K562 treated with DMSO at 1 percent for 12 hours (cell line): ENCODE results near the gene MARK3. TPM values are rescaled to one million over a fixed set of nuclear protein-coding genes. Genes with fewer than 3 reads are reported as not detected.

Experiments
- total RNA-seq: library from RNA; unstranded; fragments of 300-600 nt; gene quantifications from 2 replicates; pipeline ENCODE4 v1.2.3, GENCODE V29; 2022; ENCODE audit not compliant: insufficient read depth

Gene MARK3
- total RNA-seq = 33.2 and 52.1 TPM in 2 replicates

DNA sequence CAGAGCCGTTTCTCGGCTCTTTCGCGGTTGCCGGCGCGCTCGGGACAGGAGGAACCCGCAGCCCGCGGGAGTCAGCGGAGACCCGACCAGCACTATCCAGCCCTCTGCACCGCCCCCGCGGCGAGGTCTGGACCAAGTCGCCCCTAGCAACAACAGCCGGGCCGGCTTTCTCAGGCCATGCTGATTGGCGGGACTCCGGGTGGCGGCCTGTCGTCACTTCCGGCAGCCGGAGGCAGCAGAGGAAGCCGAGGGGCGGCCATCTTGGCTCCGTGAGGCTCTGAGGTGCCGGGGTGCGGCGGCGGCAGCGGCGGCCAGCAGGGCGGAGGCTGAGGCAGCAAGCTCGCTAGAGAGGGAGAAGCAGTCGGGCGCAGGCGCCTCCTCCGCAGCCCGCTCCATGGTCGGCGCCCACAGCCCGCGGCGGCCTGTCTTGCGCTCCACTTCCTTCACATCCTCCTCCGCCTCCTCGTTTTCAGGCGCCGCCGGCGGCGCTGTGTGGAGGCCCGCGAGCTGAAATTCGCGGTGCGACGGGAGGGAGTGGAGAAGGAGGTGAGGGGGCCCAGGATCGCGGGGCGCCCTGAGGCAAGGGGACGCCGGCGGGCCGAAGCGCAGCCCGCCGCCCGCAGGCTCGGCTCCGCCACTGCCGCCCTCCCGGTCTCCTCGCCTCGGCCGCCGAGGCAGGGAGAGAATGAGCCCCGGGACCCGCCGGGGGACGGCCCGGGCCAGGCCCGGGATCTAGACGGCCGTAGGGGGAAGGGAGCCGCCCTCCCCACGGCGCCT is at the start of gene MARK3:
Gene MARK3, plus strand, starts transcription at position 264 of the 777 bp plus-strand sequence. CDS start 615 bp downstream, outside the sequence.

DNA sequence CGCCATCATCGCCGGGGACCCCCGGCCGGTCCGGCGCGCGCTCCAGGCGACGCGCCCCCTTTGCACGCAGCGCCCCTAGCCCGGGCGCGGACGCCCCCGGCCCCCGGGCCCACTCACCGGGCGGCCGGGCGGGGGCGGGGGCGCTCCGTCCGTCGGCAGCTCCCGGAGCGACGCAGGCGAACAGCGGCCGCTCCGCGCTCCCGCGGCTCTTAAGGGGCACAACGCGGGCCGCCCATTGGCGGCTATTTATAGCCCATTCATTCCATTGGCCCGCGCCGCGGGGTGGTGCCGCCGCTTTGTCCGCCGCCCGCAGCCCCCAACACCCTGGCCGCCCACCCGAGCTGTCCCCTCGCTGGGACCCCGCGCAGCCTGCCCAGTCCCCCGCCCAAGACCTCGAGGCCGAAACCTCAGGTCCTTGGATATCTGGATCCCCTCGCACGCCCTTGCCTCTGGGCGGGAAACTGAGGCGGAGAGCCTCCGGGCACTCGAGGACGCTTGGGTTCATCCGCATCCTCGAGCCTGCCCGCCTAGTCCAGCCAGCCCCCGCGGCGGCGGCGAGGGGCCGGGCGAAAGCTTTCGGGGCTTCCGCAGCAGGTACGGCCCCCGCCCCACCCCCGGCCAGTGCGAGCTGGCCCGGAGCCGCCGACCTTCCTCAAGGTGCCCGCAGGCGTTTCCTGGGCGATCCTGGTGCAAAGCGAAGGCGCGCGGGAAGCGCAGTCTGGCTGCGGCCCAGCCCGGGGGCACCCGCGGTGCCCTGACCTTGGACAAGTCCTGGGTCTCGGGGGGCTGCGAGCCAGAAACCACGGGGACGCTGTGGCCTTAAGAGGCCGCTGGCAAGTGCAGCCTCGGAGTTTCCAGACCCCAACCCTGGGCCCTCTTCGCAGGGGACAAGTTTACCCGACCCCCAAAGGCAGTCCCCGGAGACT is 137.7 kb downstream of the MARK3 start, which contains the start of gene CKB:
Gene CKB, minus strand, starts transcription at position 182 of the 926 bp plus-strand sequence. CDS start 337 bp downstream, outside the sequence.

DNA sequence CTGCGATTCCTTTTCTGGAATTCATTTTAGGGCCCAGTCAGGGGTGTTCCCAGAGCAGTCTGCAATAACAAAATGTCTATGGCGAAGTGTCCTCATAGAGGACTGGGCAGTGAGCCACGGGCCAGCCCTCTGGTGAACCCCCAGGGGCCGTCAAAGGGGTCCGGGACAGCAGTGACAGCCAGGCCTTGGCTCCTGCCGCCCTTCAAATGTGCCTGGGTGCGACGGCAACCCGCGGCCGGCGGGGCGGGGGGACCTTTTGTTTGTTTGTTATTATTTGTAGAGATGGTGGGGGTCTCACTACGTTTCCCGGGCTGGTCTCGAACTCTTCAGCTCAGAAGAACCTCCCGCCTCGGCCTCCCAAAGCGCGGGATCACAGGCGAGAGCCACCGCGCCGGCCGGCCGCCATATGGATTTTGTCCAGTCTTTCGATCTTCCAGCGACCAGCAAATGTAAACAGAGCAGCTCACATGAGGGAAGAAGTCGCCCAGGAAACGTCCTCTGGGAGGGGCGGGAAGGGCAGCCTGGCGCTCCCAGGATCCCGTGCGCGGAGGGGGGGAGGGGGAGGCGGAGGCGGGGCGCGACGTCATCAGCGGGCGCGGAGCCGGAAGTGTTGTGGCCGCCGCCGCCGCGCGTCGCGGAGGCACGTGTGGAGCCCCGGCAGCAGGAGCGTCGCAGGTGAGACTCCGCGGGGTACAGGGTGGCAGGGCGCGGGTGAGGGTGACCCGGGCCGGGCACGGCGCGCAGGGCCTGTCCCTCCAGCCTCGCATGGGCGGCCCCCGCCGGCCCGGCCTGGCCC is 143.6 kb downstream of the MARK3 start, which contains the start of gene TRMT61A:
Gene TRMT61A, plus strand, starts transcription at position 610 of the 796 bp plus-strand sequence. CDS start 783 bp downstream, outside the sequence.

Other genes with a start within 250 kb of the MARK3 start
- 106 and 203 TPM in 2 replicates for gene EIF5, start 51.2 kb upstream of the MARK3 start, total RNA-seq
- gene CKB, start 137.4 kb downstream of the MARK3 start, total RNA-seq = 267 and 339 TPM in 2 replicates
- 4.1 and 4.9 TPM in 2 replicates for gene TRMT61A, start 143.8 kb downstream of the MARK3 start, total RNA-seq
- gene BAG5, start 177.2 kb downstream of the MARK3 start, total RNA-seq = 4.7 and 11.2 TPM in 2 replicates
- 36.0 and 49.4 TPM in 2 replicates for gene COA8, start 177.5 kb downstream of the MARK3 start, total RNA-seq
- 68.2 and 148 TPM in 2 replicates for gene KLC1, start 243.8 kb downstream of the MARK3 start, total RNA-seq